Mononuclear cell (primary cell): Measurements from ENCODE around the gene CARD19. TPM values are rescaled to one million over a fixed set of nuclear protein-coding genes. Genes with fewer than 3 reads are reported as not detected.
A peak's percentile ranks its signal among the peaks of the same experiment; 100 is the strongest.

Experiments used
- H3K27me3 ChIP-seq: 2 replicates; pipeline ENCODE4 v1.6.0; 2011; ENCODE audit warnings: low read length, control low read depth; ENCODE audit not compliant: insufficient read depth
- H3K4me1 ChIP-seq: 2 replicates; pipeline ENCODE4 v1.5.1; 2011; ENCODE audit warnings: mild to moderate bottlenecking, low read length, control low read depth; ENCODE audit not compliant: insufficient read depth
- H3K4me3 ChIP-seq: 2 replicates; pipeline ENCODE4 v1.5.1; 2011; ENCODE audit warnings: mild to moderate bottlenecking, low read length, moderate library complexity
- H3K9me3 ChIP-seq: 2 replicates; pipeline ENCODE4 v1.5.1; 2011; ENCODE audit warnings: low read depth, mild to moderate bottlenecking, control low read depth, low read length
- total RNA-seq: library from RNA; depleted of rRNA; stranded (reverse); fragments of >200 nt; gene quantifications from one replicate; pipeline ENCODE4 v1.2.3, GENCODE V29; 2012

Gene CARD19
- total RNA-seq = 117 TPM

- Histone ChIP-seq H3K27me3 (no peaks in the 10 kb centered on the region), H3K9me3 (no peaks in the 10 kb centered on the region), H3K4me3 (peak within 1 kb of the TSS; percentile 71), H3K4me1 (peaks cover 79% of the 10 kb centered on the region)
These were observed at the start of gene CARD19 for GRCh38 chr9:93096131-93096802. Gene CARD19, plus strand, starts transcription at chr9:93096217. Its CDS starts 129 bp downstream, at chr9:93096346.

- Histone ChIP-seq H3K9me3 (no peaks in the 10 kb centered on the region), H3K4me1 (peaks cover 32% of the 10 kb centered on the region), H3K4me3 (no peak overlapping the region), H3K27me3 (no peaks in the 10 kb centered on the region)
These were observed 47.2 kb upstream of the CARD19 start for GRCh38 chr9:93048566-93049448.

- H3K9me3 ChIP-seq = no peaks in the 10 kb centered on the region
- H3K4me1 ChIP-seq = peaks cover 33% of the 10 kb centered on the region
- H3K4me3 ChIP-seq = no peak overlapping the region
- no peaks in the 10 kb centered on the region for H3K27me3 ChIP-seq
These were observed 46.5 kb upstream of the CARD19 start for GRCh38 chr9:93049491-93049890.

DNA sequence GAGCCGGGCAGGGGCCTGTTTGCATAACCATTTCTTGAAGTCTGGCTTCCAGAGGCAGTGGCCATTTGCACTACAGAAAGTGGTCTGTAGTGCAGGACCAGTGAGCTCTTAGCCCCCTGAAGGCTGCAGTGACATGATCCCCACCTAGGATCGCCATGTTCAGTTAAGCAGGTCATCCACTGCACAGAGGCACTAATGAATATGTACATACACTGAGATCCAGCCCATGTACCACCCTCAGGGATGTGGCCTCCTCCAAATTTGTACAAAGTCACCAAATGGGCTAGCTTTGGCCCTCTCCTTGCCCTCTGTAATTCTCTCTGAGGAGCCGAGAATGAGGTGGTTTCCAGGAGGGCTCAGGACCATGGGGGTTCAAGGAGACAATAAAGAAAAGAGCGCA is 45.8 kb upstream of the CARD19 start:
- Histone ChIP-seq H3K9me3 (no peaks in the 10 kb centered on the region), H3K4me3 (no peak overlapping the region), H3K4me1 (peaks cover 35% of the 10 kb centered on the region), H3K27me3 (no peaks in the 10 kb centered on the region)

- no peaks in the 10 kb centered on the region for H3K27me3 ChIP-seq
- H3K4me1 ChIP-seq = peaks cover 32% of the 10 kb centered on the region
- no peaks in the 10 kb centered on the region for H3K9me3 ChIP-seq
- no peak overlapping the region for H3K4me3 ChIP-seq
These were observed 44.3 kb upstream of the CARD19 start for GRCh38 chr9:93051680-93052089.

- Histone ChIP-seq H3K4me3 (no peak overlapping the region), H3K27me3 (no peaks in the 10 kb centered on the region), H3K9me3 (no peaks in the 10 kb centered on the region), H3K4me1 (peaks cover 31% of the 10 kb centered on the region)
These were observed 43.1 kb upstream of the CARD19 start for GRCh38 chr9:93052791-93053540.

GRCh38 chr9:93053781-93054331 is 42.2 kb upstream of the CARD19 start:
- no peaks in the 10 kb centered on the region for H3K9me3 ChIP-seq
- H3K27me3 ChIP-seq = no peaks in the 10 kb centered on the region
- H3K4me3 ChIP-seq = no peak overlapping the region
- peaks cover 39% of the 10 kb centered on the region for H3K4me1 ChIP-seq

DNA sequence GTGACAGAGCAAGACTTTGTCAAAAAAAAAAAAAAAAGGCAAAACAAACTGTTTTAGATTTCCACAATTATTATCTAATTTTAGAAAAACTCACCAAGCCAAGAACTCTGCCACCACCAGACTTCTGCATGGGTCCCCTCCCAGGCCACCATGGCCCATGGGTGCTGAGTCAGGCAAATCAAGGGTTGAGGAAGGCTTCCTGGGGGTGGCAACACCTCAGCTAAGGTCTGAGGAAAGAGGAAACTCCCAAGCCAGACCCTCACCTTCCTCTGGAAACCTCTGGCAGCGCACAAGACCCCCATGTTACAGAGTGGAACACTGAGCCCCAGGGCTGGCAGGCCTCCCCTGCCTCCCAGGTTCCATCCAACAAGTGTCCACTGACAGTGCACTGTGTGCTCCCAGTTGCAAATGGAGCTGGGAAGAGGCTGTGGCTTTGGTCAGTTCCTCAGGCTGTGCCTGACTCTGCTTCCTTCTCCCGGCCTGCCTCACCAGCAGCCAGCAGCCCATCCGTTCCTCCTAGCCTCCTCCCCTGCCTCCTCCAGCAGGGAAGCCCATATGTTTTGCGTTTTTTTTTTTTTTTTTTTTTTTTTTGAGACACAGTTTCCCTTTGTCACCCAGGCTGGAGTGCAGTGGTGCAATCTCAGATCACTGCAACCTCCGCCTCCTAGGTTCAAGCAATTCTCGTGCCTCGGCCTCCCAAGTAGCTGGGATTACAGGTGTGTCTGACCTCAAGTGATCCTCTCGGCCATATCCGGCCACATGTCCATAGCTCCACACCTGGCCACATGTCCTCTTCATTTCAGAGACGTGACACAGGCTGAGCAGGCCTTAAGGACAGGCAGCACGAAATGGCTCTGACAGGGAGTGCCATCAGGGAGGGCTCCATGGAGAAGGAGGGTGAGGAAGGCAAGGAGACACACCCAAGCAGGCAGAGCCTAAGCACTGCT is 41.0 kb upstream of the CARD19 start:
- Histone ChIP-seq H3K4me3 (no peak overlapping the region), H3K9me3 (no peaks in the 10 kb centered on the region), H3K27me3 (no peaks in the 10 kb centered on the region), H3K4me1 (peaks cover 48% of the 10 kb centered on the region)

DNA sequence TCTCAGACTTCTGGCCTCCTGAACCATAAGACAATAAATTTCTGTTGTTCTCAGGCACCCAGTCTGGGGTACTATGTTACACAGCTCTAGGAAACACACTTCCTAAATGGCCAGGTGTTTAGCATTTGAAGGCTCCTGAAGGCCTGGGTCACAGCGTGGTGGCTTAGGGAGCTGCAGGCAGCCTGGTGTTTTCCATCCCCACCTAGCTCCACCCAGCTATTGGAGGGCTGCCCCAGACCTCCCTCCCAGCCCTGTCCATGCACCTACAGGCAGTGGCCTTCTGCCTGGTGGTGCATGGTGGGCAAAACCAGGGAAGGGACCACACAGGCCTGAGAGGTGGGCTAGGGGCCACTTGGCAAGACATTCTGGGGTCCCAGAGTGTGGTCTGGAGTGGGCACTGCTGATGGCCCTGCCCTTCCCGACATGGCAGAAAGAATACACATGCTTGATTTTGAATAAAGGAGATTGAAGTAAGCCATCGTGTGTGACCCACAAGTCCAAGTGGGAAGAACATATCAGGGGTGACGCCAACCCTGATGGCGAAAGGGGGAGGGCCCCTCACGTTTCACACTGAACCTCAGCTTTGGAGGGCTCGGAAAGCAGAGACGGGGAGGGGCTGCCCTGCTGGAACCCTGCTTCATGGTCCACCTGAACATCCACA is 38.8 kb upstream of the CARD19 start:
- Histone ChIP-seq H3K27me3 (no peaks in the 10 kb centered on the region), H3K4me1 (peaks cover 70% of the 10 kb centered on the region), H3K9me3 (no peaks in the 10 kb centered on the region), H3K4me3 (no peak overlapping the region)

DNA sequence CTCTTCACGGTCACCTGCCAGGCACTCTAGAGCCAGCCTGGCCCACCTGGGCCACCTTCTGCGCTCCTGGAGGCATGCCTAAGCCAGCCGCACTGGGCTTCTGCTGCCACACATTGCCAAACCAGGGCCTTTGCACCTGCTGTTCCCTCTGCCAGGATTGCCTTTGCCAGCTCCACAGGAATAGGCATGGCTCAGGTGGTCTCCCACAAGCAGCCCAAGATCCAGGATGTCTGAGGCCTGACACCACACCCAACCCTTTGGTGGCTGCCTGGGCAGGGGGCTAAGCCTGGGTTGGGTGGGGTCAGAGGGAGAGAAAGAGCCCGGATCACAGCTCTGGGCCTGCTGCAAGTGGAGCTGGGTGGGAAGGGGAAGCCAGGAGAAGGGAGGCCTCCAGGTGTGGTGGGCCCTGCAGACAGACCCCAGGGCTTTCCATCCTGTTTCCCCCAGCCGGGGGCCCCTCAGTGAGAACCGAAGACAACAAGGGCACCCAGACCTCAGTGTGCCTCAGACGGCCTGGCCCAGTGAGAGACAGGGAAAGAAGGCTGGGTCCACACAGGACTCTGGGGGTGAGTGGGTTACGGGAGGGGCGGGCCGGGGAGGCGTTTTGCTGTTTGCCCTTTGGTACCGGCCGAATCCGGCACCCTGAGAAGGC is 38.2 kb upstream of the CARD19 start:
- Histone ChIP-seq H3K4me1 (peaks cover 76% of the 10 kb centered on the region), H3K27me3 (no peaks in the 10 kb centered on the region), H3K9me3 (no peaks in the 10 kb centered on the region), H3K4me3 (no peak overlapping the region)

GRCh38 chr9:93058355-93059010 is 37.5 kb upstream of the CARD19 start, which contains the start of gene SUSD3:
Gene SUSD3, plus strand, starts transcription at chr9:93058701. Its CDS starts 42 bp downstream, at chr9:93058743.
- H3K4me1 ChIP-seq = peaks cover 79% of the 10 kb centered on the region
- no peaks in the 10 kb centered on the region for H3K9me3 ChIP-seq
- H3K4me3 ChIP-seq = peak within 1 kb of the TSS; percentile 46
- no peaks in the 10 kb centered on the region for H3K27me3 ChIP-seq

DNA sequence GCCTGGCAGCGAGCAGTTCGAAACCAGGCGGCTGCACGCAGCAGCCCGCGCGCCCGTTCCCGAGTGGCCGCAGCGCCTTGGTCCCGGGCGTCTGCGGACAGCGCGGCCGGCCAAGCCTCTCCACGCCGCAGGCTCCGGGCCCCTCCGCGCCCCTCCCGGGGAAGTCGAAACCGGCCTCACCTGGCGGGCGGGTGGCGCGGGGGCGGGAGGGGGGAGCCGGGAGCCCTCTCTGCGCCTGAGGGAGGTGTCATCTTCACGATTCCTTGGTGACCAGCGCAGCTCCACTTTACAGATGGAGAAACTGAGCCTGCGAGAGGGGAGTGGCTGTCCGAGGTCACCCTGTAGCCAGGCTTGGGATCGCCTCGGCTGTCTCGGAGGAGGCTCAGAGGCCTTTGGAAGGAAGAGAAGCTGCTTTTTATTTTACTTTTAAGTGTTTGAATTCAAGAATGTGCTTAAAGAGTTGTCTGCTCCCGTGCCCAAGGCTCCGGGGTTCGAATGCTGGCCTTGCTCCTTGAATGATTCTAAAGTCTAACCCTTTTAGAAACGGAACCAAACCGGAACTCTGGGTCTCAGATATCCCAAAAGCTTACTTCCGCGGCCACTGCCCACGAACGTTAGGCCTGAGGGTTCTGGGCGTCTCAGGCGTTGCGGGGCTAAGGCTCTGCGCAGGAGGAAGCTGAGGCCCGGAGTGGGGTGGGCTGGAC is 36.9 kb upstream of the CARD19 start:
- no peaks in the 10 kb centered on the region for H3K27me3 ChIP-seq
- peak overlapping the region; percentile 46 for H3K4me3 ChIP-seq
- H3K9me3 ChIP-seq = no peaks in the 10 kb centered on the region
- peaks cover 79% of the 10 kb centered on the region for H3K4me1 ChIP-seq
